Activated T-cell treated with anti-CD3 and anti-CD28 coated beads for 4 hours (primary cell): ENCODE results near the gene PRUNE2.

ENCODE experiments used
- DNase-seq: peaks from one replicate; pipeline ENCODE4 v3.0.0-alpha.2; 2020

Gene PRUNE2

DNA sequence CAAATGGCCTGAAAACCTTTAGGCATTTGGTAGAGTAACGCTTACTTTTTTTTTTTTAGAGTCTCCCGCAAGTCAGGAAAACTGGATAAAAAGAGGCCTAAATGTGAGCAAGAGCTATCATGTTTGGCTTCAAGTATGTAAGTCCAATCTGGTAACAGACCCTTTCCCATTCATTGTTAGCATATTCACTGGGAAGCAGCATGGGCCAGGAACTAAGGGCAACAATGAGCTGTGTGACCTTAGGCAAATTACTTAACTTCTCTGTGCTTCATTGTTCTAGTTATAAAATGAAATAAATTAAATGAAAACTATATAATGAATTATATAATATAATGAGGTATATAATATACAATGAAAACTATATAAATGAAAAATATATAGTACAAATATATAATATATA is 256.0 kb downstream of the PRUNE2 start:
- DNase-seq, result no peak

DNA sequence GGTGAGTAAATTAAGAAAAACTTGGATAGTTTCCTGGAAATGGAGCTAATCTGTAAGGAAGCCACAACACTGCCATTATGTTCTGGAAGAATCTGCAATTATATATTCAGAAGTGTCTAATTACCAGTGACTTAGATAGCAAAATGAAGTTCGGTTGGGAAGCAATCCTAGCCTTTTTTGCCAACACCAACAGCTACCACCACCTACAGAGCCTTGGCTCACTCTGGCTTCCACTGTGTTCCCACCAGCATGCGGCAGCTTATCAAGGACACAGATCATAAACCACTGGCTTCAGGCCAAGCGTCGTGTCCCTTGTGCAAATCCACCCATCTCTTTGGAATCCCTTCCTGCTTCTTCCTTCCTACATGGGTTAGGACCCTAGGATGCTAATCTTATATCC is 259.7 kb downstream of the PRUNE2 start:
- no peak for DNase-seq

DNA sequence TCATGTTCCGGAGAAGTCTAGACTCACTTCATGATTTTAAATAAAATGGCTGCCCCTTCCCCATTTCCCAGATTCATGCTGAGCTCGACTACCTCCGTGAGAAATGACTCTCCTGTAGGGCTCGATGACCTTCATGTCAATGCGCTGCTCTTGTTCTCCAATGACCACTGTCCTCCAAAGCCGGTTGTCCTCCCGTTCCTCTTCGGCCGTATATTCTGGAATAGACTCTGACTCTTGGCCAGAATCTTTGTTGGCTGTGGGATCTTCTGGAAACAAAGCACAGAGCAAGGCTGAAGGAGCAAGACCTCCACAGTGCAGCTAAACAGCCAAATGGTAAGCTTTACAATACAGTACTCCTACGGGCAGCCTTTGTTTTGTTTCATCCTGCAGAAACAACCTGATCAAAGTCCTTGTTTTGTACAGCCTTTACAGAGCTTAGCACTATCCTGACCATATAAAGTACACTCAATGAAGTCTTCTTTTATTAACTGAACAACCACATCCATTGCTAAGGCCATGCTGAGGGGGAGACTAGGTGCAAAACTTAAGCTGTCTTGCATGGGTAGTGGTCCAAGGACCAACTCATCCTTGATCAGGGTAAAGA is 261.2 kb downstream of the PRUNE2 start:
- DNase-seq, result no peak

DNA sequence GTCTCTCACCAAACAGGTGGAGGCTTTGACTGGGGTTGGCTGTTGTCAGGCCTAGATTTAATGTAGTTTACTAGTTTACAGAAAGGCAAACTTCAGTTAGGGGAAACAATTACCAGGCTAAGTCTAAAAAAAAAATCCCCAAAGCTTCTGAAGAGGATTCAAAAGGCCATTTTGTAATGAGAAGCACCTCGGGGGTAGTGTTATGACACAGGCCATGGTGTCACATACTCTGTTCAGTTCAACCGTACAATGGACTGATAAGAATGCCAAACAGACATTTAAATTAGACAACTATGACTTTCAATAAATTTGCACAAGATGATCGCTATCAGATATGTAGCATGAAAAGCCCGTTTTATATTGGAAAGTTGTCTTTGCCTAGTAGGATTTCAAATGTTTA is 261.7 kb downstream of the PRUNE2 start:
- no peak for DNase-seq

DNA sequence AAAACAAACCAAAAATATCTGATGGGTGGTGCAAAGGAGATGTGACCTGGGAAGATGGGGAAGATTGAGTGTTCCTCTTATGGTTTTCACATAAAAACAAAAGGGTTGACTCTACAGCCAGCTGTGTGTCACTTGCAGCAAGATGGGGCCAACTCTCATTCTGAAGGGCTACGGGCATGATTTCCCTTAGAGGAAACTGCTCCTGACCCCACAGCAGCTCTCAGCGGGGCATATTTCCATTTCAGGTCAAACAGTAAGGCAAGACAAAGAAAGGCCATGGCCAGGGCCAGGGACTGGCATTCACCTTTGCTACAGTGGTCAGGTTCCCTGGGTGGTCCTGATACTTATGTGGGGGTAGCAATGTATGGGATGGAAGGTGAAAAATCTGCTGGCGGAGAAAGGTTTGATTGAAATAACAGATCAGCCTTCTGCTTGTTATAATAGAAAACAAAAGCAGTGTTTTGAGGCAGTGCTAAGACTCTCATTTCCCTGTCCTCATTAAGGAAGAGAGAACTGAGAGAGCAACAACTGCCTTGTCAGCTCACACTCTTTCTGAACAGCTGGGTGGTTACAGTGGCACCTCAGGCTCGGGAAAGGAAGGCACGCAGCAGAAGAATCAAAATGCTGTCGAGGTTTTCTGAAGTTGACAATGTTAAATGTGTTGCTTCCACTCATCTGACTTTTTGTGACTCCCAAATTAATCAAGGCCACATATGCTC is 262.4 kb downstream of the PRUNE2 start:
- no peak for DNase-seq

DNA sequence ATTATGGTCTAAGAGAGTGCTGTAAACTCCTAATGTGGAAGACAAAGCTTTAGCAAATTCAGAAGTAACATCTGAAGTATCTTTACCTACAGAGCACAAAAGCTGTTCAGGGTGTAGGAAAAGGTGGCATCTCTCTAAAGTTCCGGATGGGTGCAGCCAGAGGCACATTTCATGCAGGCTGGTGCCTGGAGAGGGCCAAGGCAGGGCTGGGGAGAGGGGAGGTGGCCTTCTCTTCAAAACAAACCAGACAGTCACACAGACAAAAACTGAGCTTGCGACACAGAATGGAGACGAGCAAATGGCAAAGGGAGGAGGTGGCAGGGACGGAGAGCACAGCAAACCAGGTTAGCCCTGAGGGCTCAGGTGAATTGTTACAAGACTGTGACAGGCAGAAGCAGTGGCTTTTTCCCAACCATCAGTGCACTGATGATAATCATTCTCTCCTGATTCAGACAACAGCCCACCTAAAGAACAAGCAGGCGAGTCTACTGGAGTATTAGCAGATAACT is 263.2 kb downstream of the PRUNE2 start:
- no peak for DNase-seq

DNA sequence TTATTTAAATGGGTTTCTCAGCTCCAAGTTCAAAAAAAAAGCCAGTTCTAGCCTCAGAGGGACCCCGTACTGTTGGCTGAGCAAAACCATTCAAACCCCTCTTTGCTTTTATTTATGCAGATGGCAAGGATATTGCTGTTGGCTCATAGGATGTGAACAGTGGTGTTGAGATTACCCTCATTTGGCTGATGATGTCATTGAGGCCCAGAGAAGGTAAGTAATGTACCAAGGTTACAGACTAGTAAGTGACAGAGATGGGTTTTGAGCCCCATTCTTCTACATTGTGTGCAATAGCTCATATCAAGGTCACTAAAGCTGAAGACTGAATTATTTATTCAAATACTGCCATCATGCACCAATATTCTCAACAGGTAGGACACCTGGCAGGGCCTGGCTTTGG is 263.8 kb downstream of the PRUNE2 start:
- DNase-seq, result no peak

DNA sequence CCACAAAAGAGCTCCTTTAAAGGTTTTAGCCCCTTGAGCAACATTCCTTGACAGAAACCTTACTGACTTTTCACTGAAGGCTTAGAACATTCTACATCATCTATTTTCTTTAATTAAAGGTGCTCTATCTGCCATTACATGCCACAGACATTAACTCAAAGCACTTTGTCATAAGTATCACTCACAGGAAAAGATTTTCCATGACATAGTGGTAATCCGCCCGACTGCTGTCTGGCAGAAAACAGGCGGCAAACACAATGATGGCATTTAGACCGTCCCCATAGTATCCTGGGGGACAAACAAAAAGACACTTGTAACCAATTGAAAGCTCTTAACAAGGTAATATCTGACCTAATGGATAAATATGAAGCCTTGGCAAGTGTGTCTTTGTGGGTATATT is 267.9 kb downstream of the PRUNE2 start:
- no peak for DNase-seq

DNA sequence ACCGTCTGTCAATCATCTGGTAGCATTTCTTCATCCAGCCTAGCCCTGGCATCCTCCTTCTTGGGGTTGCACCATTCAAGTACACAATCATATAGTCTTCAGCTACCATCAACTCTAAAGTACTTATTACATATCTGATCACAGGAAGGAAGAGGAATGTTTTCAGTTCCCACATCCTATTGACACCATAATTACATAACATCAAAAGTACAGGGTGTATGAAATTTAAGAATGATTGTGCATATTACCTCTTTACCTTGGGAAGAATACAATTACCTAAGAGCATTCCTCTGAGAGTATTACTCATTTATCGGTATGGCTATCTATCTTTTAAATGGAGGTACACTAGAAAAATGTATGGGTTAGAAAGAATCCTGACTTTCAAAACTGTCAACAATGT is 268.5 kb downstream of the PRUNE2 start:
- no peak for DNase-seq

DNA sequence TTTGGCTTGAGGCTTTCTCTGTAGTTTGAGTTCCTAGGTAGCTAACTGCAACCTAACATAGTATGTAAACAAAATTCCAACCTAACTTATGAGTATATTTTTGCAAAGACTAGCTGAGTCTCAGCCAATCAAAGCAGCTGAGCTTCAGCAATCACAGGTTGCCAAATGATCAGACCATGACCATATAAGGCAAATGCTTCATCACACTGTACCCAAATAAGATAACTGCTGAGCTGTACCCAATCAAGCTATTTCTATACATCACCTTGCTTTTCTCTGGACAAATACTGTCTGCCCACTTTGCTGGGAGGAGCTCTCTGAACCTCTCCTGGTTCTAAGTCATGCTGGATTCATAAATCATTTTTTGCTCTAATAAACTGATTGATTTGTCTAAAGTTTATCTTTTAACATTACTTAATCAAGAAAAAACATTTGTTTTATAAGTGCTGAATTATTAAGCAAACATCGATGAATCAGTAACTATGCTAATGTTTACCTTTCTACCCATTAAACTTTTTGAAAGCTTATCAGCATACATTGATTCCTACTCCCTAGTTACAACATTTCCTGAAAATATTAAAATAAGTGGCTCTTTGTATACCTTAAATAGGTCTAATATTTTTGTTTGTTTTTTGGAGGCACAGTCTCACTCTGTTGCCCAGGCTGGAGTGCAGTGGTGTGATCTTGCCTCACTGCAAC is 271.4 kb downstream of the PRUNE2 start:
- DNase-seq, result no peak

DNA sequence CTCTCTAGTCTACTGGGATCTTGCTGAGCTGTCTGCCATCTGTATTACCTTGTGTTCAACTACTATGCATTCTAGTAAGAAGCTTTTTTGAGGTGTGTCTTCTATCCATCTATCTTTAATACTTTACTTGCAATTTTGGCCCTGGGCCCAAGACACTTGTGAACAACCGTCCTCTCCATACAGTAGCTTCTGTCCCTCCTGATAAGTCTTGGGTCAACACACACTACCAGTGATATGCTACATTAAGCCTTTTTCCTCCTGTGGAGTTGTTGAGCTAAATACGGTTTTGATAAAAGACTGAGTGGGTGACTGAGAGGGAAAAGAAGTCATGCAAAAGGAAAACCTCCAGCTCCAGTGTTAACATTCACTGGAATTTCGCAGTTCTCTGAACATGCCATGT is 275.0 kb downstream of the PRUNE2 start:
- DNase-seq, result no peak

DNA sequence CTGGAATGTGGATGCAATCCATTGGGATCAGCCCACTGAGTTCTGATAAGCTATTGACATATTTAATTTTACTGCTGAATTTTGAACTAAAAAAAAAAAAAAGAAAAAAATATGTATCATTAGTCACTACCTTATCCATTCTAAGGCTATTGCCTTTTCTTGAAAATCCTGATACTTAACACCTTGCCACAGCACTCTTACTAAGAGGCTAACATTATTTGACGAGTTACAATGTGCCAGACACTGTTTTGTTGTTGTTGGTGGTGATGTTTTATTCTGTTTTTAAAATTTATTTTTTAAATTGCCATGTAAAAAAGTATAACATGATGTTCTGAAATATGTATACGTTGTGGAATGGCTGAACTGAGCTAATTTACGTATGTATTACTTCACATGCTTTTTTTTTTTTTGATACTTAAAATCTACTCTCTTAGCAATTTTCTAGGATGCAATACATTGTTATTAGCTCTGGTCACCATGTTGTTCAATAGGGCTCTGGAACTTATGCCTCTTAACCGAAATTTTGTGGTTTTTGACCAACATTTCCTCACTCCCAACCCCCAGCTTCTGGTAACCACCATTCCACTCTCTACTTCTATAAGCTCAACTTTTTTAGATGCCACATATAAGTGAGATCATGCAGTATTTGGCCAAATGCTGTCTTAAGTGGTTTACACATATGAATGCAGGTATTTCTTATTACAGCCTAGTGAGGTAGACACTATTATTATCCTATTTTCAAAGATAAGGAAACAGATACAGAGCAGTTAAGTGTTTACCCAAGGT is 276.5 kb downstream of the PRUNE2 start:
- no peak for DNase-seq

DNA sequence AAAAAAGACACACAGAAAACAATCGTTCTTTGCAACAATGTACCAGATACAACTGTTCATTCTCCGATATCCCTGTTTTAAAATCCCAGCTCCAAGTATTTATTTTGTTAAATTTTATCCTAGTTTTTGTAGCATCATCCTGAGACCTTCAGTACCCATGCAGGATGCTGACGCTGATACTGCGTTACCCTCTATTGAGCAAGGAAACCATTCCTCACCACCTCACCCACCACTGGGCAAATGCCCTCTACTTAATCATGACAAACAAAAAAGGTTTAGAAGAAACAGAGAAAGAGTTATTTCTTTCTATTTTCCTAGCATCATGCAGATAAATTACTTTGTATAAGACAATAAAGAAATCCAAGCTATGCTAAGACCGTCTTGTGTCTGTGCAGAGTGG is 277.8 kb downstream of the PRUNE2 start:
- no peak for DNase-seq

DNA sequence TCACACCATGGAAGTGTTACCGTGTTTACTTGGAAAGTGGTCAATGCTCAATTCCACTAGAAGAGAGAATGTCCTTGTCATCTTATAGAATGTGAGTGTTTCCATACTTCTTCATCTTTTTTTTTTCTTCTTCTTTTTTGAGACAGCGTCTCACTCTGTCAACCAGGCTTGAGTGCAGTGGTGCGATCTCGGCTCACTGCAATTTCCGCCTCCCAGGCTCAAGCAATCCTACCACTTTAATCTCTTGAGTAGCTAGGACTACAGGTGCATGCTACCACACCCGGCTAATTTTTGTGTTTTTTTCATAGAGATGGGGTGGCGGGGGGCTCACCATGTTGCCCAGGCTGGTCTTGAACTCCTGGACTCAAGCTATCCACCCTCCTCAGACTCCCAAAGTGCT is 278.9 kb downstream of the PRUNE2 start:
- no peak for DNase-seq

DNA sequence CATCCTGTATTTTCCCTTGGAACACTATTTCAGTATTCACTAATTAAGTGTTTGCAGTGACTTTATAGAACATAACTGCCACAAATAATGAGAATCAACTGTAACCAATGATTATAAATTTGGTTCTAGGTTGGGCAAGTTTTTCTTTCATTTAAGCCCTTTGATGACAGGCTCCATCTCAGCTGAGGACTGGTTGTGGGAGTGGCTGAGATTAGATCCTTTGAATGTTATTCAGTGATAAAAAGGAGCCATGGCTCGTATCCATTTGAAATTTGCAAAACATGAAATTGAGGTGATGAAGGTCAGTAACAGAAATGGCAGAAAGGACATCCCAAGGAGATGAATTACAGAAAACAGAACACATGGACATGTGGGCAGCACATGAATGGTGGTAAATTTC is 279.8 kb downstream of the PRUNE2 start:
- DNase-seq, result no peak

DNA sequence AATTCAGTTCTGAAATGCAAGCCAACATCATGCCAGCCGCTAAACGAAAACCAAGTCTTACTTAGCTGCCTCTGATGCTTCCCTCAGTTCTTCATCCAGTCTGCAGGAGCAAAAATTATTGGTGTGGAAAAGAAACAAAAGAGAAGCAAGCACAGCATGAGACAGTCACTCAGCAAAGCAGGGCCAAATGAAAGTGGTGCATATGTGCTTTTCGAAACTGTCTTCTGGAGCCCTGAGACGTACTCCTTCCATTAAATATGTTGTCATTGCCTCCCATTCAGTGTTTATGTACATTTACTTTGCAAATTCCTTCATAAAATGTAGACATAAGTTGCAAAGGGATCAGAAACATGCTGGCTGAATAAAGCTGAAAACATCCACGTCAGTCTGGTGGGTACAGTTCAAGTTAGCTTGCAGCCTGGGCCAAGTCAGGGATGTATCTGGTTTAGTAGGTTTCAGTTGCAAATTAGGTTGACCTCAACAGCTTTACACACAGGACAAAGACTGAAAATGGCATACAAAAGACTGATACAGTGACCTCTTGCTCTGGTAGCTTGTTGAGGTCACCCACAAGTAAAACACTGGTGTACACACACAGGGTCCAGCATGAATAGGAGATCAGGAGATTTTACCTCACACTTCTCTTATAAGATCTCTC is 281.4 kb downstream of the PRUNE2 start:
- DNase-seq, result no peak

DNA sequence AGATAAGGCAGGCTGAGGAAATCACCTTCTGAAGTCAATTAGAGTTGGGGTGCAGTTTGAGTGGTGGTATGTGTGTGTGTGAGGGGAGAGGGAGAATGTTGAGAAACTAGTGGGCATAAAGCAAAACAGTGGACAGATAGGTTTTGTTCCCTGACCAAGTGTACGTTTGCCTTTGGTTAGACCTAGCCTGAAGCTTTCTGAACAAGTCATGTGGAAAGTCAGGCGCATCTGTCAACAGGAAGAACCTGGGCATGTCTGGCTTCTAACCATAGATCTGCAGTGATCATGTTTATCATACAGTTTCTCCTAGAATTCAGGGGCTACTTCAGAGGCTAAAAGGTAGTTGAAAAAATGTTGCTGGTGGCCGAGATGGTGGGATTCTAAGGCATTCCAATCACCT is 284.9 kb downstream of the PRUNE2 start:
- no peak for DNase-seq

DNA sequence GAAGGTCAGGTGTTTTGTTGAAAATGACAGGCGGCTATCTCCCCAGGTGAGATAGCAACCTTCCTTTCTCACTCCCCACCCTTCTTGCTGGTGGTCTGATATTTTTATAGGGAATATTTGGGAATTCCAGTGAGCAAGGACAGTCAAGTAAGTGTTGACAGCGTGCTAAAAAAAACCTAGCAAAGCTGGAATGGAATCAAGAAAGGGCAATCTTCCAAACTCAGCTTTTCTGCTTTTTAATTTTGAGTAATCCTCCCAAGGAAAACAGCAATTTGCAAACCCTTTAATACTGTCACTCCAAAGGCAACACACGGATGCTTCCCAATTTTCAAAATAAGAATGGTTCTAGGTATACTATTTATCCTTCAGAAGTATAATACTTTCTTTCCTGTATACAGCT is 285.3 kb downstream of the PRUNE2 start:
- no peak for DNase-seq

DNA sequence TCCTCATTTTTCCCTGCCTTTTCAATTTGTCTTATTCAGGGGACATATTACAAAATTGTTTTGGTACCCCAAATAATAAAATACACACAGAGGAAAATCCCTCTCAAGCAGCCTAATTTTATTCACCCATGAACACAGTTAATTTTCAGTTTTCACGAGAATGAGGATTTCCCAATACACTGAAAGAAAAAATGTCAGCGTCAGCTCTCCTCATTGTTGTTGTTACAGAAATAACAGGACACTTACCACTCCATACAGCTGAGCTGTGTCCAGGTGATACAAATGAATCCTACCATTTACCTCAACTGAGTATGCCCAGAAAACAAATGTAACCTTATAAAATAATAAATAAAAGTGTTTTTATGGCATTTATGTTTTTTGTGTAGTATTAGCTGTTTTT is 286.3 kb downstream of the PRUNE2 start:
- DNase-seq, result no peak

DNA sequence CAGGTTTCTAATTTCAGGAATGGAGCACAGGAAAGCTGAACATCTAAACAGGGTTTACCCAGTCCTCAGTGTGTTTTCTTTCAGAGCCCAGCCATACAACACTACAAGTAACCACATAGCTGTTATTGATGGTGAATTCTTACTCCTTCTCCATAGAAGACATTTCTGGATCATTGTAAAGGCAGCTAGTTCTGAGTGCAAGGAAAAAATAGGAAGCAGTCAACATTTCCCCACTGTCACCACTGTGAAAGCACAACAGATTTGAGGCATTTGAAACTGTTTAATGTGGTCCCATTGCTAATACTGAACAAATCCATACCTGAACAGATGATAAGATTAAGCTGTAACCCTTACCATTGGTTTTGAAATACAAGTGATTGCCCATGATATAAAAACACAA is 286.7 kb downstream of the PRUNE2 start:
- no peak for DNase-seq

DNA sequence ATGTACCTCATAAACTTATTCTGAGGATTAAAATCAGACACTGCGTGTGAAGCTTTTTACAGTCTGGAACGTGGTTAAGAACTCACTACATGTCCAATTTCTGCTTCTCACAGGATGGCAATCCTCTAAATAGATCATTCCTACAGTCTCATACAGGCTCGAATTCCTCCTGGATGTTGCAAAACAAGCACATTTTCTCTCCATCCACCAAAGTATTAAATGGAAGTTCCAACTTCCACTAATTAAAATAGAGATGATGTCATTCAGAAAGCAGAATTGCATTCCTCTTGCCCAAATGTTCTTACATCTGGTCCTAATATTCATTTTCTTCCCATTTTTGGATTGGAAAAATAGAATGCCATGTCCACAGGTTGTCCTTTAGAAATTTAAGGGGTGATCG is 287.2 kb downstream of the PRUNE2 start:
- DNase-seq, result no peak

DNA sequence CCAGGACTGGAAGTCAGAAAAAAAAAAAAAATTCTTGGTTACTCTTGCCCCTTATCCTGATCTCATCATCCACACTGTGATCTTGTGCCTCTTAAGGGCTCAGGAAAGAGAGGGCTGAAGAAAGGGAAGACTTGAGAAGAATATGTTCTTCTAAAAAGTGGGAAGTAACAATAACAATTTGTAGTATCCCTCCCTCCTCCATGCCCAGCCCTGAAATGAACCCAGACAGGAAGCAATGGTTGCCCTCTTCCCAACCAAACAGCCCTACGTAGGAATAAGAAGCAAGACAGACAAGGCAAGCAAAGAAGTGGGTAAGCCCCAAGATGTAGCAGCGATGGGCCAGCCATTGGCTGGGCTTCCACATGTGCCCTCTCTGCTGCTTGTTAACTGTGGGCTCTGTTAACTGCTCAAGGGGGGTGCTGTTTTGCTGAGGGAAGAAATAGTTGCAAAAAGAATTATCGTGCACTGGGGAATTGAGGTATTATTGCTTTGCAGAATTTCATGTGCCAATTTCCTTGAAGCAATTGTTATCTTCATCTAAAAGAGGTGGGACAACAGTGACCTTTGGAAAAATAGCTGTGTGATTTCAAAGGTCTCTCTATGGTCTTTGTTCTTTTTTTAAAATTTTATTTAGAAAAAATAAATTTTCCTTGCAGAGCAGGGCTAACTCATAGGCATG is 288.3 kb downstream of the PRUNE2 start:
- no peak for DNase-seq
